LNCaP clone FGC (cell line): ENCODE data around the gene KRTAP1-4.
A peak's percentile ranks its signal among the peaks of the same experiment; 100 is the strongest.

Source experiments
- DNase-seq: peaks from one replicate; pipeline ENCODE4 v3.0.0-alpha.2; 2011; ENCODE audit warnings: low read depth
- H3K4me3 ChIP-seq: 2 replicates; pipeline ENCODE4 v1.5.1; 2011; ENCODE audit warnings: mild to moderate bottlenecking, low read depth, low read length, control low read depth
- CTCF ChIP-seq: IDR thresholded peaks from 2 replicates; pipeline ENCODE4 v1.5.1; 2012; ENCODE audit warnings: mild to moderate bottlenecking; ENCODE audit not compliant: control insufficient read depth, insufficient read depth; ENCODE audit errors: extremely low read depth

KRTAP1-4 gene

GRCh38 chr17:41012326-41013120 lies 17.5 kb downstream of the KRTAP1-4 start:
- TF ChIP-seq CTCF: no peak
- no peak for DNase-seq
- H3K4me3 ChIP-seq: no peak overlapping the region

- DNase-seq: no peak
- TF ChIP-seq CTCF: no peak
- no peak overlapping the region for H3K4me3 ChIP-seq
Observed at GRCh38 chr17:41010441-41010840, 19.6 kb downstream of the KRTAP1-4 start.

- TF ChIP-seq CTCF: no peak
- no peak for DNase-seq
- no peak overlapping the region for H3K4me3 ChIP-seq
Observed at GRCh38 chr17:41009936-41010335, 20.1 kb downstream of the KRTAP1-4 start.

- peak; percentile 81 for DNase-seq
- no peak for TF ChIP-seq CTCF
- no peak overlapping the region for H3K4me3 ChIP-seq
Observed at GRCh38 chr17:41009301-41009760, 20.7 kb downstream of the KRTAP1-4 start.

GRCh38 chr17:41008811-41009210 lies 21.2 kb downstream of the KRTAP1-4 start, which contains the start of gene KRTAP3-1:
KRTAP3-1 (minus strand) TSS chr17:41009128; CDS start chr17:41009074, 54 bp downstream.
- TF ChIP-seq CTCF: no peak
- no peak for DNase-seq
- H3K4me3 ChIP-seq: no peak within 1 kb of the TSS

GRCh38 chr17:41004397-41004796 lies 25.6 kb downstream of the KRTAP1-4 start:
- no peak for TF ChIP-seq CTCF

More at GRCh38 chr17:41004397-41004796, 25.6 kb downstream of the KRTAP1-4 start:
- DNase-seq: no peak
- no peak overlapping the region for H3K4me3 ChIP-seq
